GM21367 (cell line): ENCODE results near the gene MYMX.

Experiments used
- ATAC-seq: cut with Tn5 transposase; IDR thresholded peaks from one replicate; pipeline ENCODE4 v1.9.1; 2021; ENCODE audit not compliant: unreplicated experiment

MYMX gene

DNA sequence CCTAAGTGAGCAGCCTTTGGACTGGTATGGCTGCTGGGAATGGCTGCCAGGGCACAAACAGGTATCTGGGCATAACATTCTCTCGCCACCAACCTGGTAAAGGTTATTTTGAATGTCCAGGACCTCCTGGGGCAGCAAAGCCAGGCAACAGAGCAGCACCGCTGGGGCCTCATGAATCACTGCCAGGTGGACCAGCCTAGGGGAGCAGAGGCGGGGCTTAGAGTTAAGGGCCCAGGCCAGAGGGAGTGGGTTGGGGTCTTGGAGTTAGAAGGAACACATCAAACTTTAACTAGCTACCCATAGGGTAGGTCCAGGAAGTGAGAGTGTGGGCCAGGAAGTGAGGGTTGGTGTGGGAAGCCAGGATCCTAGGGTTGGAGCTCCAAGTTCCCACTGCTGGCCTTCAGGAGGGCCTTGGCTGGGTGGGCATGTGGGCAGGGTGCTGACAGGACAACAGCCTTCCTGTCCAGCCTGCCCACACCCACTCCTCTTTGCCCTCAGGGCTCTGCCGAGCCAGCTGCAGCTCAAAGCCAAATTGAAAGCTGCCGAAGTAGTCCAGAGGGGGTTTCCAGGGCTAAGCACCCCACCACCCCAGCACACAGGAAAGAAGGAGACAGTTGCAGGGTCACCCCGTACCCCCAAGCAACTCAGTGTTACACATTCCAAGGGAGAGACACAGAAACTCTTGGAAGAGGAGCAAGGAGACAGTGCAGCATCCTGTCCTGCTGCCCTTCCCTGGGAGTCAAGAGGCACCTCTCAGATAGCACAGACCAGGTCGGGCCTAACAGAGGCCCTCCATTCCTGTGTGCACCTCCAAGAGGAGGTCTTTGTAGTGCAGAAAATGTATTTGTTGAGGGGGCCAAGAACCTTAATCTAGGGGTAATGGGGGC is 46.0 kb downstream of the MYMX start:
- no peak for ATAC-seq

- no peak for ATAC-seq
Observed at GRCh38 chr6:44263354-44264100, 46.8 kb downstream of the MYMX start.

DNA sequence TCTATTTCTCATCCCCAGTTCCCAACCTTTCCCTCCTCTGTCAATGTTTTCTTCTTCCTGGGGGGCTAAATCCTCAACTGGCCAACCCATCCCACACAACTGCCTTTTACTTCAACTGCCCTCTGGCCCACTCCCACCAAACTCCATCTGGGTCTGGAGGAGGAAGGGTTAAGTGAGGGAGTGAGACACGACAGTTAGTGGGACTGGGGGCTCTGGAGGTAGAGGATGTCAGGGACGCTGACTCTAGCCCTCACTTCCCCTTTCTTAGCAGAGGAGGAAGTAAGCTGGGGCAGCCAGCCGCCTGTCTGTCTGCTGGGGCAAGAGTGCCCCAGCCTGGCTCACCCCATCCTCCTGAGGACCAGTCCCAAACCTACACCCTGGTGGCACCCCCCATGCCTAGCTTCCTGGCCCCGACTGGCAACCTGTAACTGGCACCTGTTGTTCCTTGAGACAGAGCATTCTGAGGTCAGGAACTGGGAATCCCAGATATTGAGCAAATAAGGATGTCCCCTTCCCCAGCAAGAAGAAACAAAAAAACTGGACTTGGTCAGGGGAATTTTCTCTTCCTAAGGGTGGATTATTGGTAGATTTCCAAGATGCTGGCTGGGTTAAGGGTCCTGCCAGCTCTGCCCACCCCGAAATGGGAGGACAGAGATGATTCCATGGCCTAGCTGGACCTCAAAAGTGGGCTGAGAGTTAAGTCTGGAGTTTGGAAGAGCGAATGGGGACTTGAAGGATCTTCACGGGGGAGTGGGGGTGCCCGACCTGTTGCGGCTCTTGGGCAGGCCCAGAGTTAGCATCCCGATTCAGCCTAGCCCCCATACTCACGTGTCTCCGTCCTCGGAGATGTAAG is 47.7 kb downstream of the MYMX start:
- ATAC-seq, result peak; percentile 29

GRCh38 chr6:44265007-44265721 is 48.4 kb downstream of the MYMX start, which contains the start of gene NFKBIE:
Gene NFKBIE, minus strand, starts transcription at chr6:44265551. Its CDS starts 205 bp downstream, at chr6:44265346.
- ATAC-seq, result no peak

GRCh38 chr6:44265722-44266233 is 49.1 kb downstream of the MYMX start:
- no peak for ATAC-seq

DNA sequence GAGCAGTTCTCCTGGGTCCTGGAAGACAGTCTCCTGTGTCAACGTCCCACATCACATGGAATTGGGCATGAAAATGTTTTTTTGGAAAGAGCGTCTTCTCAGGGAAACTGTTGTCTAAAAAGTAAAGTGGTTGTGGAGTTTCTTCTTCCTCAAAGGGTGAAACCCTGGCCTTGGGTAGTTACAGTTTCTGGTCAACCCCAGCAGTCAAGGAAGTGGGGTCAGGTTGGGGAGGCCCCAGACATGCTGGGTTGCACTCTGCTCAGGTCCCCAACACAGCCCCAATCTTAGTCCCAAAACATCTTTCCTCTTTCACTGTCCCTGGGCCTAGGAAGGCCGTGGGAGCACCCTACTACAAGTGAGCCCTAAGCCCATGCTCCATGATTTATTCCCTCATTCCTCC is 49.6 kb downstream of the MYMX start:
- no peak for ATAC-seq

DNA sequence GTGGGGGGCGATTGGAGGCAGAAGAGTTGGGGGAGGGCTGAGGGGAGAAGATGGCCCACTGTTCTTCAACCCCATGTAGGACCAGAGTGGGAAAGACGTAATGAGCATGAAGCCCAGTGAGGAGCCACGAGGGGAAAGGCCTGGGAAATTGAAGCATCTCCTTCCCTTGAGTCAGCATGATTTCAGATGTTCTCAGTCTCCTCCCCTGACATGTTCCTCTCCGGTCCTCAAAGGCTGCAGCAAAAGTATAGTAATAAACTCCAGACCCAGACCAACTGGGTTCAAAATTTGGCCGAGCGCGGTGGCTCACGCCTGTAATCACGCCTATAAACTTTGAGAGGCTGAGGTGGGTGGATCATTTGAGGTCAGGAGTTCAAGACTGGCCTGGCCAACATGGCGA is 50.5 kb downstream of the MYMX start:
- ATAC-seq, result no peak
